CD4-positive, alpha-beta memory T cell (primary cell): ENCODE results near the gene NEUROD2. TPM values are rescaled to one million over a fixed set of nuclear protein-coding genes. Genes with fewer than 3 reads are reported as not detected.
A peak's percentile ranks its signal among the peaks of the same experiment; 100 is the strongest.

Source experiments
- CTCF ChIA-PET: fragments of 350-600 bp; sonication (Branson Sonifier 250); formaldehyde crosslinking; loops from one replicate; lab custom pipeline; 2021; ENCODE audit warnings: inconsistent platforms; ENCODE audit not compliant: partially characterized antibody; lab: Charles Lee
- POLR2A ChIA-PET: fragments of 350-600 bp; sonication (Branson Sonifier 250); formaldehyde crosslinking; loops from one replicate; lab custom pipeline; 2021; ENCODE audit not compliant: partially characterized antibody; lab: Charles Lee
- DNase-seq, 5 donors: peaks; one replicate each; pipeline versions ENCODE4 v3.0.0 to v3.0.0-alpha.2; 2020 to 2022; ENCODE audit warnings: mixed read lengths in 1 of 5
- H3K27ac ChIP-seq: one replicate; pipeline ENCODE4 v1.7.0; 2013; ENCODE audit warnings: low read depth, low read length
- H3K27me3 ChIP-seq: 2 replicates; pipeline ENCODE4 v1.7.0; 2013; ENCODE audit warnings: mild to moderate bottlenecking, low read length, moderate library complexity; ENCODE audit not compliant: insufficient read depth
- H3K36me3 ChIP-seq: 2 replicates; pipeline ENCODE4 v1.7.0; 2013; ENCODE audit warnings: mild to moderate bottlenecking, low read length, moderate library complexity; ENCODE audit not compliant: insufficient read depth
- H3K4me1 ChIP-seq: 2 replicates; pipeline ENCODE4 v1.7.0; 2013; ENCODE audit warnings: mild to moderate bottlenecking, low read length, moderate library complexity; ENCODE audit not compliant: insufficient read depth
- H3K4me3 ChIP-seq, 2 donors: one replicate each; pipeline ENCODE4 v1.7.0; 2013; ENCODE audit warnings: low read length in 2 of 2, mild to moderate bottlenecking in 1 of 2
- H3K9me3 ChIP-seq, 2 donors: one replicate each; pipeline ENCODE4 v1.7.0; 2013; ENCODE audit warnings: low read length in 2 of 2, control low read depth in 1 of 2; ENCODE audit not compliant: control insufficient read depth in 1 of 2
- H3K27ac Mint-ChIP-seq, 7 donors: one replicate each; pipeline ENCODE4 v1.8.0; 2020 to 2021; ENCODE audit warnings: mixed read lengths in 7 of 7, mild to moderate bottlenecking in 6 of 7, inconsistent platforms in 3 of 7, moderate library complexity in 3 of 7
- H3K27me3 Mint-ChIP-seq, 2 donors: one replicate each; pipeline ENCODE4 v1.8.0; 2020 to 2021; ENCODE audit warnings: mixed read lengths in 2 of 2
- H3K36me3 Mint-ChIP-seq, 2 donors: one replicate each; pipeline ENCODE4 v1.8.0; 2020 to 2021; ENCODE audit warnings: mixed read lengths in 2 of 2, inconsistent platforms in 1 of 2, mild to moderate bottlenecking in 1 of 2
- H3K4me1 Mint-ChIP-seq, 4 donors: one replicate each; pipeline ENCODE4 v1.8.0; 2020 to 2021; ENCODE audit warnings: mixed read lengths in 4 of 4, mild to moderate bottlenecking in 1 of 4
- H3K4me3 Mint-ChIP-seq, 8 donors: one replicate each; pipeline ENCODE4 v1.8.0; 2020 to 2021; ENCODE audit warnings: mixed read lengths in 8 of 8, mild to moderate bottlenecking in 7 of 8, moderate library complexity in 6 of 8, inconsistent platforms in 3 of 8
- H3K9me3 Mint-ChIP-seq, 8 donors: one replicate each; pipeline ENCODE4 v1.8.0; 2020 to 2021; ENCODE audit warnings: mixed read lengths in 8 of 8, mild to moderate bottlenecking in 5 of 8, inconsistent platforms in 3 of 8, moderate library complexity in 1 of 8
- intact Hi-C: fragments of 100-400 bp; cut with micrococcal nuclease; formaldehyde crosslinking; loops from one replicate; pipeline ENCODE4 v1.15.1; 2023
- polyA plus RNA-seq, 2 donors: library from polyadenylated mRNA; unstranded; fragments of 300-500 nt; fragmentation: Illumina TruSeq; gene quantifications; one replicate each; pipeline ENCODE4 v1.2.3, GENCODE V29; 2021
- total RNA-seq, 2 experiments: library from RNA; stranded (reverse); gene quantifications; one replicate each; pipeline ENCODE4 v1.2.3, GENCODE V29; 2021

NEUROD2 gene
- total and polyA plus RNA-seq, 4 experiments from 2014 or later: 0.06 TPM; not detected in 3

DNA sequence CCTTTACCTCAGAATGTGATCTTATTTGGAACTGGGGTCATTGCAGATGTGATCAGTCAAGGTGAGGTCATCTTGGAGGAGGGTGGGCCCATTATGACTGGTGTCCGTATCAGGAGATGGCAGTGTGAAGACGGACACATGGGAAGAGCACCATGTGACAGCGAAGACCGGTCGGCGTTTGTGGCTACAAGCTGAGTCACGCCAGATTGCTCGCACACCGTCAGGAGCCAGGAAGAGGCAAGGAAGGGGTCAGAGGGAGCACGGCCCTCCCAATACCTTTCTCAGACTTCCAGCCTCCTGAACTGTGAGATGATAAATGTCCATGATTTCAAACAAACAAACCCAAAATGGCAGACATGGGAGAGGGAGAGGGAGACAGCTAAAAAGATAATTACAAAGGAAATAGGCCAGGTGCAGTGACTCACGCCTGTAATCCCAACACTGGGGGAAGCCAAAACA lies 42.4 kb upstream of the NEUROD2 start:
- DNase-seq: no peak
- Histone ChIP-seq H3K27ac (no peak overlapping the region), H3K4me3 (no peak overlapping the region), H3K36me3 (peaks cover 3% of the 10 kb centered on the region), H3K27me3 (no peaks in the 10 kb centered on the region), H3K4me1 (peaks cover 14% of the 10 kb centered on the region), H3K9me3 (no peaks in the 10 kb centered on the region)
- Mint-ChIP-seq H3K36me3 (peaks cover 4 to 25% of the 10 kb centered on the region in 2 donors), H3K27ac (peak overlapping the region in 4 of 7 donors; percentile 6 to 87 (median 63)), H3K27me3 (no peaks in the 10 kb centered on the region), H3K9me3 (peaks cover 0 to 4% (median 0%) of the 10 kb centered on the region in 8 donors), H3K4me3 (no peak overlapping the region), H3K4me1 (peaks cover 26 to 61% (median 31%) of the 10 kb centered on the region in 4 donors)
- POLR2A ChIA-PET: no interaction called here
- intact Hi-C loops: no loop called here
- CTCF ChIA-PET: interaction anchor here (0.7 to 7.2 kb wide), 7 partner anchors 11 to 215 kb away, joined by 3 to 102 read pairs (median 47); partner anchors contain the start of genes PNMT and STARD3

DNA sequence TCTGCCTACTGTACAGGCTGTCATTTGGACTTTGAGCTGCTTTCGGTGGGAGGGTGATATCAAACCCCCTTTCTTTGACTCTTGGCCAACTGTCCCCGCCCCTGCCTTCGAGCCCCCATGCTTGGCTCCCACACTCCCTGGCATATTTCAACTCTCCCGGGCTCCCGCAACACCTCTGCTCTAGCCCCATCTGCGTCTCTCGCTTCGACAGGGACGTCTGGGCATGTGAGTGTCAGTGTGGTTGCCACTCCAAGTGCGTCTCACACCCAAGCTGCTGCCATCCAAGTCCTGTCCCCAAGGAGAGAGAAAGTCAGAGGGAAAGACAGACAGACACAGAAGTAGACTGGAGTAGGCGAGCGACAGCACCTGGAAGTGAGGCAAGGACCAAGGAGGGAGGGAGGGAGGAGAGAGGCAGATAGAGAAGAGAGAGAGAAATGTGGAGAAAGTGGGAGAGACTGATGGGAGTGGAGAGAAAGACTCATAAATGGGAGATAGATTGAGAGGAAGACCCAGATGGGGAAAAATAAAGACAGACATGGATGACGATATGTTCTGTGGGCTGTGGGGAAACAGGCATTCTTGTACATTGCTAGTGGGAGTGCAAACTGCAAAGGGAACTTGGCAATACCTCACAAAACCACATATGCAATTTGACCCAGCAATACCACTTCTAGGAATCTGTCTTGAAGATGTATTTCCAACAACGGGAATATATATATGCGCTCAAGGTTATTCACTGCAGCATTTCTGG lies 41.1 kb upstream of the NEUROD2 start:
- H3K9me3 Mint-ChIP-seq: peaks cover 0 to 4% (median 0%) of the 10 kb centered on the region in 8 donors
- peaks cover 25 to 62% (median 33%) of the 10 kb centered on the region in 4 donors for H3K4me1 Mint-ChIP-seq
- Histone ChIP-seq H3K9me3 (no peaks in the 10 kb centered on the region), H3K27ac (no peak overlapping the region), H3K36me3 (peaks cover 3% of the 10 kb centered on the region), H3K27me3 (no peaks in the 10 kb centered on the region), H3K4me3 (no peak overlapping the region), H3K4me1 (peaks cover 18% of the 10 kb centered on the region)
- no peaks in the 10 kb centered on the region for H3K27me3 Mint-ChIP-seq
- no peak for DNase-seq
- ChIA-PET CTCF (interaction anchor here (1.5 to 7.2 kb wide), 6 partner anchors 11 to 27 kb away, joined by 5 to 102 read pairs (median 28); partner anchors contain the start of gene PNMT), POLR2A (interaction anchor here (1.3 kb wide), 1 partner anchor 11 kb away, joined by 3 read pairs; no protein-coding TSS in a partner anchor)
- H3K4me3 Mint-ChIP-seq: no peak overlapping the region
- H3K36me3 Mint-ChIP-seq: peaks cover 4 to 19% of the 10 kb centered on the region in 2 donors
- intact Hi-C loops: no loop called here
- peak overlapping the region in 4 of 7 donors; percentile 18 to 61 (median 44) for H3K27ac Mint-ChIP-seq

DNA sequence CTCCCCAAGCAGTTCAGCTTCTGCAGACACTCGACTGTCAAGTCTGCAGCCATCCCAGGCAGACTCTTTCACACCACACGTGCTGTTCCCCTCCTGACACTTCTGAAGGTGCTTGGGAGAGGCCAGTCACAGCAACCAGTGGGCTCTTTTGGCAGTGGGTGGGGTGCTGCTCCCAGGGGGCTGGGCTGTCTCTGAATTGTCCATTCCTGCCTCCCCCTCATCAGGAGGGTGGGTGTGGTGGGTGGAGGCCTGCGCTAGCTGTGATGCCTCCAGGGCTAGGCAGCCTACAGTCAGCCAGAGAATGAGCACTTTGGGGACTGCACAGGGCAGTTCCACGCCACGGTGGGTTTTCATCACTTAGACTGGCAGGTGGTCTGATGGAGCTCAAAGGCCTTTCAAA lies 39.5 kb upstream of the NEUROD2 start:
- H3K27ac ChIP-seq: no peak overlapping the region
- DNase-seq: no peak
- no peaks in the 10 kb centered on the region for H3K27me3 ChIP-seq
- peaks cover 3% of the 10 kb centered on the region for H3K36me3 ChIP-seq
- H3K4me1 ChIP-seq: peaks cover 29% of the 10 kb centered on the region
- ChIA-PET CTCF (interaction anchor here (1.2 to 1.9 kb wide), 4 partner anchors 9 to 26 kb away, joined by 5 to 8 read pairs (median 6); no protein-coding TSS in a partner anchor), POLR2A (interaction anchor here (1.3 kb wide), 1 partner anchor 10 kb away, joined by 3 read pairs; no protein-coding TSS in a partner anchor)
- H3K4me3 ChIP-seq: no peak overlapping the region
- H3K27ac Mint-ChIP-seq: peak overlapping the region in 1 of 7 donors; percentile 59
- H3K9me3 Mint-ChIP-seq: peaks cover 0 to 2% (median 0%) of the 10 kb centered on the region in 8 donors
- H3K36me3 Mint-ChIP-seq: peaks cover 4 to 22% of the 10 kb centered on the region in 2 donors
- intact Hi-C loops: no loop called here
- no peaks in the 10 kb centered on the region for H3K9me3 ChIP-seq
- H3K4me1 Mint-ChIP-seq: peaks cover 31 to 70% (median 36%) of the 10 kb centered on the region in 4 donors
- H3K4me3 Mint-ChIP-seq: no peak overlapping the region
- H3K27me3 Mint-ChIP-seq: no peaks in the 10 kb centered on the region

DNA sequence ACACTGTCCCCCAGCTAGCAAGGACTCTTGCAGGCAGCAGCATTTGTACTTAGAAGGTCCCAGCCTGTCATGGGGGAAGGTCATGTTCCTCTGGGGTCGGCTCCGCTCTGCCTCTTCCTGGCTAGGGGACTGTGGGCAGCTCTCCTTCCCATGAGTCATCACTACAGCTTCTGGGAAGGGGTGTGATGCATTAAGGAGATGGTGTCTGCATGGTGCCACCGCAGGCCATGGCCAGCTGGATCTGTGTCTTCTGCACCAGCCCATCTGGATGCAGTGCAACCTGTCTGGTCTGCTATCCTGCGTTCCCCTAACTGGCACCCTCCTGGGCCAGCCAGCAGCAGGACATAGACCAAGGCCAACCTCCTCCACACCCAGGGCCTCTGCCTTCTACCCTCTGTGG lies 35.6 kb upstream of the NEUROD2 start:
- Histone ChIP-seq H3K4me1 (peaks cover 63% of the 10 kb centered on the region), H3K4me3 (no peak overlapping the region), H3K27ac (no peak overlapping the region), H3K36me3 (no peaks in the 10 kb centered on the region), H3K27me3 (no peaks in the 10 kb centered on the region), H3K9me3 (no peaks in the 10 kb centered on the region)
- intact Hi-C loops: no loop called here
- Mint-ChIP-seq H3K9me3 (no peaks in the 10 kb centered on the region), H3K4me1 (peaks cover 35 to 78% (median 51%) of the 10 kb centered on the region in 4 donors), H3K27me3 (no peaks in the 10 kb centered on the region), H3K27ac (peak overlapping the region in 4 of 7 donors; percentile 42 to 82 (median 52)), H3K36me3 (peaks cover 0 to 13% of the 10 kb centered on the region in 2 donors), H3K4me3 (no peak overlapping the region)
- DNase-seq: peak in 1 of 5 donors; percentile 24
- ChIA-PET POLR2A (no interaction called here), CTCF (interaction anchor here (1.4 to 2.9 kb wide), 3 partner anchors 9 to 25 kb away, joined by 4 to 25 read pairs (median 12); partner anchors contain the start of gene PNMT)

DNA sequence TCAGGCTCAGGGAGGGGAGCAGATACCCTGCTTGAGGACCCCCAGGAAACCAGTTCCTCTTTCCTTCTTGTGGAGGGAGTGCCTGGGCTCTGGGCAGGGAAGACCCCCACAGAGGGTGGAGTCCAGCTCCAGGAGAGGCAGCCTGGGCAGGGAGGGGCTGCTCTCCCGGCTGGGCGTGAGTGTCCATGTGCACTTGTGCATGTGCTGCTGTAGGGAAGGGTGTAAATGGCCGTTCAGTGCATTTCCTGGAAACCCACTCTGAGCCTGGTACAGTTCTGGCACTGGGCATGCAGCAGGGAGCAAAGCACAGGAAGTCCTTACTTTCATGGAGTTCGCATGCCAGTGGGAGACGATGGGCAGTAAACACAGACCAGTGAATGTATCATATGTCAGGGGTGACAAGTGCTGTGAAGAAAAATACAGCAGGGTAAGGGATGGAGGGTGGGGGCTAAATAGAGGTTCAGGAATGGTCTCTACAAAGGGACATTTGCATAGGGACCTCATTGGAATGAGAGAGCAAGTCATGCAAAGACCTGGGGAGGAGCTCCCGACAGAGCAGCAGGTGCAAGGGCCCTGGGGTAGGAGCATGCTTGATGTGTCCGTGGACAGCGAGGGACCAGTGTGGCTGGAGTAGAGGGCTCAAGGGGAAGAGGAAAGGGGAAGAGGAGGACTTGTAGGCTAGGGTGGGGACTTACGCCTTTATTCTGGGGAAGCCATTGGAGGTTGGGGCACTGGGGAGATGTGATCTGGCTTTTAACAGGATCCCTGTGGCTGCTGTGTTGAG lies 34.8 kb upstream of the NEUROD2 start:
- Mint-ChIP-seq H3K27me3 (no peaks in the 10 kb centered on the region), H3K4me1 (peaks cover 42 to 86% (median 58%) of the 10 kb centered on the region in 4 donors), H3K9me3 (no peaks in the 10 kb centered on the region), H3K4me3 (no peak overlapping the region), H3K27ac (peak overlapping the region in 5 of 7 donors; percentile 32 to 82 (median 67)), H3K36me3 (peaks cover 0 to 16% of the 10 kb centered on the region in 2 donors)
- peak in 1 of 5 donors; percentile 10 for DNase-seq
- Histone ChIP-seq H3K4me3 (no peak overlapping the region), H3K27me3 (no peaks in the 10 kb centered on the region), H3K36me3 (no peaks in the 10 kb centered on the region), H3K9me3 (no peaks in the 10 kb centered on the region), H3K4me1 (peaks cover 70% of the 10 kb centered on the region), H3K27ac (no peak overlapping the region)
- POLR2A ChIA-PET: no interaction called here
- CTCF ChIA-PET: interaction anchor here (2.9 to 6.9 kb wide), 3 partner anchors 8 to 22 kb away, joined by 12 to 67 read pairs (median 53); no protein-coding TSS in a partner anchor
- intact Hi-C loops: no loop called here

DNA sequence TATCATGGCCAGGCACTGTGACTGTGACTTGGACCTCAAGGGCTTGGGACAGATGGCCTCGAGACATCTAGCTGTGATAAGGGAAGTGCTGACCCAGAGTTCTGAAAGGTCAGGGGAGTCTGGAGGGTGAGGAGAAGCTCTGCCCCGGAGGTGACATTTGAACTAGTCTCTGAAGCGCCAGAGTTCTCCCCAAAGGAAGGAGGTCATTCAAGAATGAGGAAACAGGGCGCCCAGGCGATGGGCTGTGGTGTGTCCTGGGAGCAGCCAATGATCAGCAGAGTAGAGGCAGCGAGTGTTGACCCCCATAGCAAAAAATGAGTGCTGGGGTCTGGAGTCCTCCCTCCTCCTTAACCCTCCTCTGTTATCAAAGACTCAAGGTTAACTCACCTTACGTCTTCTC lies 34.2 kb upstream of the NEUROD2 start:
- intact Hi-C loops: no loop called here
- peak overlapping the region in 1 of 8 donors; percentile 24 for H3K4me3 Mint-ChIP-seq
- no peak overlapping the region for H3K27ac ChIP-seq
- no peaks in the 10 kb centered on the region for H3K9me3 ChIP-seq
- H3K27me3 Mint-ChIP-seq: no peaks in the 10 kb centered on the region
- no peak overlapping the region for H3K4me3 ChIP-seq
- peak in 1 of 5 donors; percentile 1 for DNase-seq
- H3K27me3 ChIP-seq: no peaks in the 10 kb centered on the region
- peaks cover 66% of the 10 kb centered on the region for H3K4me1 ChIP-seq
- no peaks in the 10 kb centered on the region for H3K36me3 ChIP-seq
- no peaks in the 10 kb centered on the region for H3K9me3 Mint-ChIP-seq
- peak overlapping the region in 4 of 7 donors; percentile 38 to 76 (median 62) for H3K27ac Mint-ChIP-seq
- ChIA-PET POLR2A (no interaction called here), CTCF (interaction anchor here (0.7 to 6.9 kb wide), 3 partner anchors 11 to 190 kb away, joined by 4 to 67 read pairs (median 53); no protein-coding TSS in a partner anchor)
- H3K4me1 Mint-ChIP-seq: peaks cover 43 to 87% (median 61%) of the 10 kb centered on the region in 4 donors
- H3K36me3 Mint-ChIP-seq: peaks cover 0 to 19% of the 10 kb centered on the region in 2 donors
